ENCODE data around the gene TBCK. TPM values are rescaled to one million over a fixed set of nuclear protein-coding genes. Genes with fewer than 3 reads are reported as not detected.

TBCK gene
- total RNA-seq, 1 experiment from 2014 or later = 28.6 TPM

DNA sequence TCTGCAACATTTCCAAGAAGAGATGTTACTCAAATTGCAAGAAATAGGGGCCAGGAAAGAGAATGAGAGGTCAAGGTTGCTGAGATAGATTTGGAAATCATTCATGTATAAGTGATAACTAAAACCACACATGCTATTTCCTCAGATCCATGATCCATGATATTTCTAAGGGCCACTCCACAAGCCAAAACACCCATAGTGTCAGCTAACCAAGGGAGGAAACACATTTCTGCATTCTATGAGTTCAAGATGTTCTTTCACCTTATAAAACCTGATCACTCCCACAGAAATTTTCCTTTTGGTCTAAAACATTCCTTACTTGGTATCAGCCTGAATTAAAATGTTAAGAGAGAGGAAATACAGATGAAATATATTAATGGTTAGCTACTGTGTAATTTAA lies 47.2 kb downstream of the TBCK start:
- CTCF ChIA-PET = no interaction called here
- no peak for ATAC-seq

GRCh38 chr4:106266201-106266600 lies 49.8 kb downstream of the TBCK start:
- no peaks in the 10 kb centered on the region for H3K36me3 Mint-ChIP-seq
- H3K4me3 Mint-ChIP-seq = no peak overlapping the region
- H3K27me3 Mint-ChIP-seq (ENCODE audit: low read depth) = no peaks in the 10 kb centered on the region
- TF ChIP-seq ESRRA (CRISPR knock-in tag; IDR thresholded peaks at IDR 0.05; ENCODE audit: borderline replicate concordance) = no peak
- no peak overlapping the region for H3K27ac Mint-ChIP-seq
- CTCF ChIA-PET = interaction anchor here (0.6 to 1.8 kb wide), 10 partner anchors 8 to 425 kb away, joined by 3 to 13 read pairs (median 4); no protein-coding TSS in a partner anchor
- POLR2A ChIA-PET = no interaction called here
- no peak for DNase-seq (ENCODE audit: low spot score)
- H3K4me1 Mint-ChIP-seq = peaks cover 2% of the 10 kb centered on the region; the same call in 1 of the 2 replicates
- no peaks in the 10 kb centered on the region for H3K9me3 Mint-ChIP-seq
- no peak for ATAC-seq

More for the DNA sequence above, 47.2 kb downstream of the TBCK start:
- Mint-ChIP-seq H3K9me3 (peaks cover under 1% of the 10 kb centered on the region), H3K4me3 (no peak overlapping the region), H3K27me3 (ENCODE audit: low read depth) (no peaks in the 10 kb centered on the region), H3K27ac (no peak overlapping the region), H3K4me1 (peaks cover 6% of the 10 kb centered on the region), H3K36me3 (0 out of 2 replicates have a peak, but pooled peaks cover 5% of the 10 kb centered on the region)
- DNase-seq (ENCODE audit: low spot score) = no peak
- TF ChIP-seq USF2 (CRISPR knock-in tag; IDR thresholded peaks at IDR 0.05) = no peak
- no peak for TF ChIP-seq FOXK1 (CRISPR knock-in tag; IDR thresholded peaks at IDR 0.05)
- no peak for TF ChIP-seq ZNF232 (CRISPR knock-in tag; IDR thresholded peaks at IDR 0.05)
- no peak for TF ChIP-seq TP53 (CRISPR knock-in tag; IDR thresholded peaks at IDR 0.05)
- TF ChIP-seq CREB1 (CRISPR knock-in tag; IDR thresholded peaks at IDR 0.05) = no peak
- TF ChIP-seq, protein P1, sequence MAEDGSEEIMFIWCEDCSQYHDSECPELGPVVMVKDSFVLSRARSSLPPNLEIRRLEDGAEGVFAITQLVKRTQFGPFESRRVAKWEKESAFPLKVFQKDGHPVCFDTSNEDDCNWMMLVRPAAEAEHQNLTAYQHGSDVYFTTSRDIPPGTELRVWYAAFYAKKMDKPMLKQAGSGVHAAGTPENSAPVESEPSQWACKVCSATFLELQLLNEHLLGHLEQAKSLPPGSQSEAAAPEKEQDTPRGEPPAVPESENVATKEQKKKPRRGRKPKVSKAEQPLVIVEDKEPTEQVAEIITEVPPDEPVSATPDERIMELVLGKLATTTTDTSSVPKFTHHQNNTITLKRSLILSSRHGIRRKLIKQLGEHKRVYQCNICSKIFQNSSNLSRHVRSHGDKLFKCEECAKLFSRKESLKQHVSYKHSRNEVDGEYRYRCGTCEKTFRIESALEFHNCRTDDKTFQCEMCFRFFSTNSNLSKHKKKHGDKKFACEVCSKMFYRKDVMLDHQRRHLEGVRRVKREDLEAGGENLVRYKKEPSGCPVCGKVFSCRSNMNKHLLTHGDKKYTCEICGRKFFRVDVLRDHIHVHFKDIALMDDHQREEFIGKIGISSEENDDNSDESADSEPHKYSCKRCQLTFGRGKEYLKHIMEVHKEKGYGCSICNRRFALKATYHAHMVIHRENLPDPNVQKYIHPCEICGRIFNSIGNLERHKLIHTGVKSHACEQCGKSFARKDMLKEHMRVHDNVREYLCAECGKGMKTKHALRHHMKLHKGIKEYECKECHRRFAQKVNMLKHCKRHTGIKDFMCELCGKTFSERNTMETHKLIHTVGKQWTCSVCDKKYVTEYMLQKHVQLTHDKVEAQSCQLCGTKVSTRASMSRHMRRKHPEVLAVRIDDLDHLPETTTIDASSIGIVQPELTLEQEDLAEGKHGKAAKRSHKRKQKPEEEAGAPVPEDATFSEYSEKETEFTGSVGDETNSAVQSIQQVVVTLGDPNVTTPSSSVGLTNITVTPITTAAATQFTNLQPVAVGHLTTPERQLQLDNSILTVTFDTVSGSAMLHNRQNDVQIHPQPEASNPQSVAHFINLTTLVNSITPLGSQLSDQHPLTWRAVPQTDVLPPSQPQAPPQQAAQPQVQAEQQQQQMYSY (CRISPR knock-in tag; IDR thresholded peaks at IDR 0.05) = no peak
- TF ChIP-seq ETV6 (CRISPR knock-in tag; IDR thresholded peaks at IDR 0.05) = no peak
- TF ChIP-seq ESRRA (CRISPR knock-in tag; IDR thresholded peaks at IDR 0.05; ENCODE audit: borderline replicate concordance) = no peak
- TF ChIP-seq, protein P2, sequence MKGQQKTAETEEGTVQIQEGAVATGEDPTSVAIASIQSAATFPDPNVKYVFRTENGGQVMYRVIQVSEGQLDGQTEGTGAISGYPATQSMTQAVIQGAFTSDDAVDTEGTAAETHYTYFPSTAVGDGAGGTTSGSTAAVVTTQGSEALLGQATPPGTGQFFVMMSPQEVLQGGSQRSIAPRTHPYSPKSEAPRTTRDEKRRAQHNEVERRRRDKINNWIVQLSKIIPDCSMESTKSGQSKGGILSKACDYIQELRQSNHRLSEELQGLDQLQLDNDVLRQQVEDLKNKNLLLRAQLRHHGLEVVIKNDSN (CRISPR knock-in tag; IDR thresholded peaks at IDR 0.05) = no peak
- TF ChIP-seq TCF7 (CRISPR knock-in tag; IDR thresholded peaks at IDR 0.05; ENCODE audit: low read depth) = no peak
- TF ChIP-seq HMGA2 (CRISPR knock-in tag; IDR thresholded peaks at IDR 0.05) = no peak
- no peak for TF ChIP-seq ZNF317 (CRISPR knock-in tag; IDR thresholded peaks at IDR 0.05; ENCODE audit: borderline replicate concordance, low read depth)
- POLR2A ChIA-PET = no interaction called here

GRCh38 chr4:106264331-106264728 lies 51.7 kb downstream of the TBCK start:
- ATAC-seq (no peak), DNase-seq (ENCODE audit: low spot score) (no peak)
- POLR2A ChIA-PET = no interaction called here
- H3K27me3 Mint-ChIP-seq (ENCODE audit: low read depth) = no peaks in the 10 kb centered on the region
- peaks cover 4% of the 10 kb centered on the region for H3K4me1 Mint-ChIP-seq
- no peaks in the 10 kb centered on the region for H3K9me3 Mint-ChIP-seq
- no peak overlapping the region for H3K4me3 Mint-ChIP-seq
- TF ChIP-seq ZNF263 (CRISPR knock-in tag; IDR thresholded peaks at IDR 0.05; ENCODE audit: low read depth) (no peak), CTCF (IDR thresholded peaks at IDR 0.05) (no peak), FOXP1 (CRISPR knock-in tag; IDR thresholded peaks at IDR 0.05; ENCODE audit: borderline replicate concordance) (no peak), ELF4 (CRISPR knock-in tag; IDR thresholded peaks at IDR 0.05; ENCODE audit: low read depth) (no peak)
- TF ChIP-seq, protein P3, sequence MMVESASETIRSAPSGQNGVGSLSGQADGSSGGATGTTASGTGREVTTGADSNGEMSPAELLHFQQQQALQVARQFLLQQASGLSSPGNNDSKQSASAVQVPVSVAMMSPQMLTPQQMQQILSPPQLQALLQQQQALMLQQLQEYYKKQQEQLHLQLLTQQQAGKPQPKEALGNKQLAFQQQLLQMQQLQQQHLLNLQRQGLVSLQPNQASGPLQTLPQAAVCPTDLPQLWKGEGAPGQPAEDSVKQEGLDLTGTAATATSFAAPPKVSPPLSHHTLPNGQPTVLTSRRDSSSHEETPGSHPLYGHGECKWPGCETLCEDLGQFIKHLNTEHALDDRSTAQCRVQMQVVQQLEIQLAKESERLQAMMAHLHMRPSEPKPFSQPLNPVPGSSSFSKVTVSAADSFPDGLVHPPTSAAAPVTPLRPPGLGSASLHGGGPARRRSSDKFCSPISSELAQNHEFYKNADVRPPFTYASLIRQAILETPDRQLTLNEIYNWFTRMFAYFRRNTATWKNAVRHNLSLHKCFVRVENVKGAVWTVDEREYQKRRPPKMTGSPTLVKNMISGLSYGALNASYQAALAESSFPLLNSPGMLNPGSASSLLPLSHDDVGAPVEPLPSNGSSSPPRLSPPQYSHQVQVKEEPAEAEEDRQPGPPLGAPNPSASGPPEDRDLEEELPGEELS (CRISPR knock-in tag; IDR thresholded peaks at IDR 0.05) = no peak
- TF ChIP-seq, protein P2 (CRISPR knock-in tag; IDR thresholded peaks at IDR 0.05) = no peak
- no peak overlapping the region; the same call in 1 of the 2 replicates for H3K27ac Mint-ChIP-seq
- CTCF ChIA-PET = no interaction called here
- no peaks in the 10 kb centered on the region for H3K36me3 Mint-ChIP-seq

Measured in WTC11 (cell line).